Activated CD4-positive, alpha-beta memory T cell treated with anti-CD3 and anti-CD28 coated beads, Interleukin-2, amount 10 ng/mL, durations not matched to agents 7 days and 5 days (primary cell): Measurements from ENCODE around the gene RGS6. TPM values are rescaled to one million over a fixed set of nuclear protein-coding genes. Genes with fewer than 3 reads are reported as not detected.

Experiments
- CTCF ChIA-PET: fragments of 350-600 bp; sonication (Branson Sonifier 250); formaldehyde crosslinking; loops from one replicate; lab custom pipeline; 2021; ENCODE audit warnings: antibody characterized with exemption, inconsistent platforms; lab: Charles Lee
- POLR2A ChIA-PET: fragments of 350-600 bp; sonication (Branson Sonifier 250); formaldehyde crosslinking; loops from one replicate; lab custom pipeline; 2021; ENCODE audit warnings: antibody characterized with exemption; lab: Charles Lee
- DNase-seq: peaks from one replicate; pipeline ENCODE4 v3.0.0-alpha.2; 2020
- H3K27ac Mint-ChIP-seq: one replicate; pipeline ENCODE4 v1.8.0; 2021; ENCODE audit warnings: mild to moderate bottlenecking, mixed read lengths
- H3K27me3 Mint-ChIP-seq: one replicate; pipeline ENCODE4 v1.8.0; 2021; ENCODE audit warnings: mixed read lengths
- H3K36me3 Mint-ChIP-seq: one replicate; pipeline ENCODE4 v1.8.0; 2021; ENCODE audit warnings: low read depth, mixed read lengths
- H3K4me1 Mint-ChIP-seq: one replicate; pipeline ENCODE4 v1.8.0; 2021; ENCODE audit warnings: mixed read lengths
- H3K4me3 Mint-ChIP-seq: one replicate; pipeline ENCODE4 v1.8.0; 2021; ENCODE audit warnings: mild to moderate bottlenecking, mixed read lengths
- H3K9me3 Mint-ChIP-seq: one replicate; pipeline ENCODE4 v1.8.0; 2021; ENCODE audit warnings: mixed read lengths
- total RNA-seq, 2 experiments: library from RNA; stranded (reverse); gene quantifications; one replicate each; pipeline ENCODE4 v1.2.3, GENCODE V29; 2021

The RGS6 gene
- total RNA-seq, 2 experiments from 2014 or later = 2.0 to 3.1 TPM

DNA sequence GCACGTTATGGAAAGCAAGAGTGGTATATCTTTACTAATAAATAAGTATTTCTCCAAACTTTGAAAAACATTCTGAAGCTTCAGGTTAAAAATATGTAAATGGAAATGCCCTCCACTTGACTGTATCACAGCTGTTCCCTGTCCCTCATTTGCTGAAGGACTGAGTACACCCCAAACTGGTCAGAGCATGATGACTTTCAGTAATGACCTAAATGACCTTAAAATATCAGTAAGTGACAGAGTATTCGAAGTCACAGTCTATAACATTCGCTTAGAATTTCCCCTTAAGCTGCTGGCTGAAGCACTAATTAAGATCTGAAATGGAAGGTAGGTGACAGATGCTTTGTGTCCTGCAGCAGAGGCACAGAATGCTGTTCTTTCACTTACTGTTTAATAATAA is 191.5 kb downstream of the RGS6 start:
- POLR2A ChIA-PET = no interaction called here
- DNase-seq = no peak
- CTCF ChIA-PET = interaction anchor here (1.0 kb wide), 1 partner anchor 20 kb away, joined by 3 read pairs; no protein-coding TSS in a partner anchor
- Mint-ChIP-seq H3K27me3 (peaks cover 32% of the 10 kb centered on the region), H3K4me1 (peaks cover 4% of the 10 kb centered on the region), H3K27ac (no peak overlapping the region), H3K4me3 (no peak overlapping the region), H3K36me3 (no peaks in the 10 kb centered on the region), H3K9me3 (no peaks in the 10 kb centered on the region)

DNA sequence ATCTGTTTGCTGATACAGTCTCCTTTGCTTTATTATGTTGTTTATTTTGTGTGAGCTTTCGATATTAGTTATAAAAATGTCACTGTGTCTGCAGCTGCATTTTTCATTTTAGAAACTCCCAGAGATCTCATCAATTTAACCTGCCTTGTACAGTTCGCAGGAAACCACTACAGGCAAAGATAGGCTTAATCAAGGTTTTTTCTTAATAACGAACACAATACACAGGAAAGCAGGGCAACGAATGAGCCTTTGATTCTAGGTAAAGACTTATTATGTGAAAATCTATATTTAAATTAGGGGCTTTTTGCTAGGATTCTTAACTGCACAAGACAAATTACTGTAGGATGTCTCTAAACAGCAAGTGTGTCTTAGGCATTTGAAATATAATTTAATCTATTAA is 191.9 kb downstream of the RGS6 start:
- ChIA-PET CTCF (interaction anchor here (1.0 kb wide), 1 partner anchor 20 kb away, joined by 3 read pairs; no protein-coding TSS in a partner anchor), POLR2A (no interaction called here)
- Mint-ChIP-seq H3K4me3 (no peak overlapping the region), H3K9me3 (no peaks in the 10 kb centered on the region), H3K27me3 (peaks cover 30% of the 10 kb centered on the region), H3K27ac (no peak overlapping the region), H3K4me1 (peaks cover 4% of the 10 kb centered on the region), H3K36me3 (no peaks in the 10 kb centered on the region)
- DNase-seq = no peak

DNA sequence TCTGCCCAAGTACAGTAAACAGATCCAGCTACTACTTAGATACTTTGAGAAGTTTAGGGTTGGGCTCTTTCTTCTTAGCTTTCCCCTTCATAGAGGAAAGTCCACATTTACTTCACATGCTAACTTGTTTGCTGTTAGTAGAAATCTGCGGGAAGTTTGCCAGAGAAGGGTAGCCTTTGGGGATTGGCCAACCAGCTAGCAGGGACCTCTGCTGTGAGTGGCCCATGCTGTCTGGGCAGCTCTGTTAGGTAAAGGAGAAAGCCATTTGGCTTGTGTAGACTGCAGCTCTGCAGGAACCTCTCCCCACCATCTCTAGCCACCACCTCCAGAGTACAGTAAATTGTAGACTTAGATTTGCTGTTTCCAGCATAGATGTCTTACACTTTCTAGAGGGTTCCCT is 193.9 kb downstream of the RGS6 start:
- CTCF ChIA-PET = no interaction called here

DNA sequence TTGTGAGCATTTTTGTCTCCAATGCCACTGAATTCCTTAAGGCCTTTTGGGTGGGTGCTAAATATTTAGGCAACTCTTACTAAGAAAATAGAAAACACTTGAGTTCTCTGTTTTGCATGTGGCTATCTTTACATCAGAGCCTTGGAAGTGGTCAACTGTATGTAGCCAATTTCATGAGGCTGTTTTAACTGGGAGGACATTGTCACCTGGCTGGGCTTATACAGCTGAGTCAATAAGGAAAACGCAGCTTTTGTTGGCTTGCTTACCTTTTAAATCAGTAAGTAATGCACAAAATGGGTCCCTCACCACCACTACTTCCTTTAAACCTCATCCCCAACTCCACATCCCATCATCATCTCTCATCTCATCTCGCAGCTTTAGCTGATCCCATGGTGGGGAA is 194.3 kb downstream of the RGS6 start:
- no peak overlapping the region for H3K27ac Mint-ChIP-seq
- ChIA-PET POLR2A (no interaction called here), CTCF (no interaction called here)
- no peak for DNase-seq
- H3K4me3 Mint-ChIP-seq = no peak overlapping the region
- no peaks in the 10 kb centered on the region for H3K9me3 Mint-ChIP-seq
- no peaks in the 10 kb centered on the region for H3K36me3 Mint-ChIP-seq
- H3K4me1 Mint-ChIP-seq = peaks cover 4% of the 10 kb centered on the region
- H3K27me3 Mint-ChIP-seq = peaks cover 25% of the 10 kb centered on the region

More for the DNA sequence above, 193.9 kb downstream of the RGS6 start:
- Mint-ChIP-seq H3K27ac (no peak overlapping the region), H3K27me3 (peaks cover 27% of the 10 kb centered on the region), H3K36me3 (no peaks in the 10 kb centered on the region), H3K4me1 (peaks cover 4% of the 10 kb centered on the region), H3K9me3 (no peaks in the 10 kb centered on the region), H3K4me3 (no peak overlapping the region)
- POLR2A ChIA-PET = no interaction called here
- no peak for DNase-seq

DNA sequence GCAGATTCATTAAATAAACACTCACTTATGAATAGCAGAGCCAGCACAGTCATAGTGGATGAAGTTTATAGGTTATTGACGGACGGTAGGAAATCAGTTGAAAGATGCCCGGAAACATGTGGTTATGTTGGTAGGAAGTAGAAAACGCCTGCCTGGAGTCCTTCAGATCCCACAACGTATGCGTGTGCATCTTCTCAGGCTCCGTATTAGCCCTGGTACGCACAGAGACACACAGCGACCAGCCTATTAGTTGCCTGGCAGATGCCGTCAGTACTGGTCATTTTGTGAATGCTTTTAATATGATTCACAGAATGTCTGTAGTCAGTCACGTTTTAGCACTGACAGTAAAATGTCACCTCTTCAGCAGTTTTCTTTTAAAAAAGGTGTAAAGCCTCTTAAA is 196.4 kb downstream of the RGS6 start:
- H3K4me3 Mint-ChIP-seq = no peak overlapping the region

DNA sequence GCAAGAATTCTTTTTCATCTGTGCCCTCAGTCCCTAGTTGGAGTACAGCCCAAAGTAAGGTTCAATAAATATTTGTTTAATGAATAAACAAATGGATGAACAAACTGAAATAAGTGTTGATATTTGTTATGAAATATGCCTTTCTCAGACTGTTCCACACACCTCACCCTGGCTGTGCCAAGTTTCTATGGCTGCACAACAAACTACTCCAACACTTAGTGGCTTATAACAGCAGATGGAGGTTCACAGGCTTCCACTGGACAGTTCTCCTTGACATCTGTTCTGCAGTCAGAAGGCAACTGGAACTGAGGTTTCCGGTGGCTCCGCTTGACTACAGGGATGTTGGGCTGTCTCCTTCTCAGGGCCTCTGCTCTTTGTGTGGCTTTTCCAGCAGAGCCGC is 197.1 kb downstream of the RGS6 start:
- no peaks in the 10 kb centered on the region for H3K36me3 Mint-ChIP-seq
- H3K4me1 Mint-ChIP-seq = peaks cover 4% of the 10 kb centered on the region
- no peak for DNase-seq
- no peaks in the 10 kb centered on the region for H3K9me3 Mint-ChIP-seq
- no peak overlapping the region for H3K4me3 Mint-ChIP-seq
- POLR2A ChIA-PET = interaction anchor here (0.8 kb wide), 1 partner anchor 96 kb away, joined by 3 read pairs; no protein-coding TSS in a partner anchor
- H3K27me3 Mint-ChIP-seq = peaks cover 27% of the 10 kb centered on the region
- CTCF ChIA-PET = no interaction called here
- no peak overlapping the region for H3K27ac Mint-ChIP-seq

More for the DNA sequence above, 196.4 kb downstream of the RGS6 start:
- CTCF ChIA-PET = no interaction called here
- peaks cover 4% of the 10 kb centered on the region for H3K4me1 Mint-ChIP-seq
- H3K27ac Mint-ChIP-seq = no peak overlapping the region
- H3K36me3 Mint-ChIP-seq = no peaks in the 10 kb centered on the region
- POLR2A ChIA-PET = no interaction called here
- H3K9me3 Mint-ChIP-seq = no peaks in the 10 kb centered on the region
- H3K27me3 Mint-ChIP-seq = peaks cover 25% of the 10 kb centered on the region
- no peak for DNase-seq

DNA sequence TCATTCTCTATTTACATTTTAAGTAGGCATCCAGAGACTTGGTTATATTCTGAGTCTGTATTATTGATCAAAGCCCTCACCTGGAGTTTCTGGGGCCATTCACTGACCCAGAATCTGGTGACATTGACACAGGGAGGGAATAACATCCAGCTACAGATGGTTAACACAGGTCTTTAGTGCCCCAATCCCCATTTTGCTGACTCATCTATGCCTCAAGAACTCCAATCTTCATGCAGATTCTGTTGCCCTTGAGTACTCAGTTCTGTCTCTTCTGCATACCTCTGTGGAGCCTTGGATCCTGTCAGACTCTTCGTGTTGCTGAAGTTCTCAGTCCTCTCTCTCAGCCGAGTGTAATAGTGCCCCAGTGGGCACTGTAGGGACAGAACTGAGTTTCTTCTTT is 208.9 kb downstream of the RGS6 start:
- peaks cover 11% of the 10 kb centered on the region for H3K27me3 Mint-ChIP-seq
- CTCF ChIA-PET = no interaction called here
- no peak overlapping the region for H3K4me3 Mint-ChIP-seq
- no peaks in the 10 kb centered on the region for H3K9me3 Mint-ChIP-seq
- no peaks in the 10 kb centered on the region for H3K4me1 Mint-ChIP-seq
- DNase-seq = no peak
- H3K36me3 Mint-ChIP-seq = no peaks in the 10 kb centered on the region
- no peak overlapping the region for H3K27ac Mint-ChIP-seq
- POLR2A ChIA-PET = no interaction called here

DNA sequence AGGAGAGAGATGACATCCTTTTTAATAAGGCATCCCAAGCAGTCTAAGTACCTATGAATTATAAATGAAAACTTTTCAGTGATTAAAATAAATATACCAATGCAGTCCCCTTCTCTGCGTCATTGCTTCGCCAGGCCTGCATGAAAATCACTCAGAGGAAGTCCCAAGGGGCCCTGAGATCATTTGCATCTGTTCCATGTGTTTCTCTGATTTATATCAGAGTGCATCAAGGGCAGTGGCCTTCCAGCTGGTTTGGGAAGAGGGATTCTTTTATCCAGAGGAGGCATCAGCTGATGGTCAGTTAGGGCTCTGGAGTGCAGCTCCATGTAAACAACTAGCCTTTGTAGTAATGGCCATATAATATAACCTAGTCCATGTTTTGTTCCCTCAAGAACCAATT is 210.1 kb downstream of the RGS6 start:
- DNase-seq = no peak
- Mint-ChIP-seq H3K27me3 (peaks cover 13% of the 10 kb centered on the region), H3K27ac (no peak overlapping the region), H3K9me3 (no peaks in the 10 kb centered on the region), H3K4me1 (no peaks in the 10 kb centered on the region), H3K4me3 (no peak overlapping the region), H3K36me3 (no peaks in the 10 kb centered on the region)
- ChIA-PET POLR2A (no interaction called here), CTCF (no interaction called here)

DNA sequence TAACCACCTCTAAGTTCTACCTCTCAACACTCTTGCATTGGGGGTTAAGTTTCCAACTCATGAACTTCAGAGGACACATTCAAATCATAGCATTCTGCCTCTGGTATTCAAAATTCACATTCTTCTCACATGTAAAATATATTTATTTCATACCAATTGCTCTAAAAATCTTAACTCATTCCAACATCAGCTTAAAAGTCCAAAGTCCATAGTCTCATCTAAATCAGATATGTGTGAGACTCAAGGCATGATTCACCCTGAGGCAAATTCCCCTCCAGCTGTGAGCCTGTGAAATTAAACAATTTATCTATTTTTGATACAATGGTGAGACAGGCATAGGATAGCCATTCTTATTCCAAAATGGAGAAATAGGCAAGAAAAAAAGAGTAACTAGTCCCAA is 214.0 kb downstream of the RGS6 start:
- Mint-ChIP-seq H3K9me3 (no peaks in the 10 kb centered on the region), H3K4me1 (no peaks in the 10 kb centered on the region), H3K4me3 (no peak overlapping the region), H3K27ac (no peak overlapping the region), H3K27me3 (peaks cover 30% of the 10 kb centered on the region), H3K36me3 (no peaks in the 10 kb centered on the region)
- DNase-seq = no peak
- POLR2A ChIA-PET = no interaction called here
- CTCF ChIA-PET = no interaction called here

DNA sequence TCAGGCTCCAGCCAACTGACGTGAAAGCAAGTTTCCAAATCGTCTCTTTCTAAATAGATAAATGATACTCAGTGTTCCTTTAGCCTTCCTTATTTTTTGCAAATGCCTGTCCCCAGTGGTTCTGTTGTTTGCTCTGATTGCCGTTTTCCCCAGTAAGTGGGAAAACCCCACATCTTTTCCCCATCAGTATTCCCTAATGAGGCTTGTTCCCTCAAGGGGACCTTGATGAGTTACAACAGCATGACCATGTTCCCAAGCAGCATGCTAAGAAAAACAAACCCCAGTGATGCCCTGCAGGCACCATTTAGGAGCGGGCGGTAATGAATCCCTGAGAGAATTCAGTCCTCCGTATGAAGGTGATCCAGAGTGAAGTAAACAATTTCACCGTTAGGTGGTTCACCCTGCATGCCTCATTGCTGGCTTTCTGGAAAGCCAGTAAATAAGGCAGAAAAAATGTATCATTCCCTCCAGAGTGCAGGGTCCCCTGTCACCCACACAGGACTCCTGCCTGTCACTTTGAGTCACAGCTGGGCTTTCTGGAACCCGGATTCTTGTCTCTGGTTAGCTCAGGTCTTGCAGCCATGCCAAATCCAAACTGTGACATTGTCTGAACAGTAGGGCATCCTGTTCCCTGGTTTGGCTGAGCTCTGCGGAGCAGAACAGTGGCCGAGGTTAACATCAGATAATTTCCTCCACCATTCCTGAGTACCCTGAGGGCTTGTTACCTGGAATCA is 222.6 kb downstream of the RGS6 start:
- CTCF ChIA-PET = interaction anchor here (1.1 kb wide), 1 partner anchor 13 kb away, joined by 3 read pairs; no protein-coding TSS in a partner anchor
- Mint-ChIP-seq H3K4me3 (no peak overlapping the region), H3K4me1 (peaks cover 2% of the 10 kb centered on the region), H3K9me3 (no peaks in the 10 kb centered on the region), H3K27me3 (peaks cover 11% of the 10 kb centered on the region), H3K36me3 (no peaks in the 10 kb centered on the region), H3K27ac (no peak overlapping the region)
- POLR2A ChIA-PET = no interaction called here
- DNase-seq = no peak

DNA sequence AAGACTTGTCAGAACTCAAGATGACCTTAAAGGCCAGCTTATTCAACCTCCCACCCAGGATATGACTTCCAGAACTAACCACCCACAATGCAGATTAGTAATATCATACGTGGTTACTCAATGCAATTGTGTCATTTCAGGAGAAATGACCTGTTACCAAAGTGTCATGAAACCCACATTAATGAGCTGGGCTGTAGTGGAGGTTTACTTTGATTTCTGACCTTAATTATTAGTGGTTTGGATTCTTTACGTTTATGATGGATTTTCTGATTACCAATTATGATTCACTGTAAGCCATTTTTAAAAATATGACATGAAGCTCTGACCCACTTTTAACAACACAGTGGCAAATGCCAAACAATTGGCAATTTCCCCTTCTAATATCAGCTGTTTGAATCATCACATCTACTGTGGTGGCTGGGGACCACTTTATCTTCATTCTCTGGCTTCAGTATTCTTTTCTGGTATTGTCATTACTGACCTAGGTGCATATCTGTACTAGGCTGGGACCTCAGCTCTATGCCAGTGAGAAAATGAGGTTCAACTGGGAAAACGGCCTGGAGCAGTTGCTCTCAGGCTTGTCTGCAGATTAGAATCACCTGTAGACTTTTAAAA is 223.3 kb downstream of the RGS6 start:
- Mint-ChIP-seq H3K4me3 (no peak overlapping the region), H3K36me3 (no peaks in the 10 kb centered on the region), H3K27ac (no peak overlapping the region), H3K4me1 (peaks cover 2% of the 10 kb centered on the region), H3K9me3 (no peaks in the 10 kb centered on the region), H3K27me3 (peaks cover 13% of the 10 kb centered on the region)
- POLR2A ChIA-PET = no interaction called here
- CTCF ChIA-PET = interaction anchor here (1.1 kb wide), 1 partner anchor 13 kb away, joined by 3 read pairs; no protein-coding TSS in a partner anchor
- no peak for DNase-seq

DNA sequence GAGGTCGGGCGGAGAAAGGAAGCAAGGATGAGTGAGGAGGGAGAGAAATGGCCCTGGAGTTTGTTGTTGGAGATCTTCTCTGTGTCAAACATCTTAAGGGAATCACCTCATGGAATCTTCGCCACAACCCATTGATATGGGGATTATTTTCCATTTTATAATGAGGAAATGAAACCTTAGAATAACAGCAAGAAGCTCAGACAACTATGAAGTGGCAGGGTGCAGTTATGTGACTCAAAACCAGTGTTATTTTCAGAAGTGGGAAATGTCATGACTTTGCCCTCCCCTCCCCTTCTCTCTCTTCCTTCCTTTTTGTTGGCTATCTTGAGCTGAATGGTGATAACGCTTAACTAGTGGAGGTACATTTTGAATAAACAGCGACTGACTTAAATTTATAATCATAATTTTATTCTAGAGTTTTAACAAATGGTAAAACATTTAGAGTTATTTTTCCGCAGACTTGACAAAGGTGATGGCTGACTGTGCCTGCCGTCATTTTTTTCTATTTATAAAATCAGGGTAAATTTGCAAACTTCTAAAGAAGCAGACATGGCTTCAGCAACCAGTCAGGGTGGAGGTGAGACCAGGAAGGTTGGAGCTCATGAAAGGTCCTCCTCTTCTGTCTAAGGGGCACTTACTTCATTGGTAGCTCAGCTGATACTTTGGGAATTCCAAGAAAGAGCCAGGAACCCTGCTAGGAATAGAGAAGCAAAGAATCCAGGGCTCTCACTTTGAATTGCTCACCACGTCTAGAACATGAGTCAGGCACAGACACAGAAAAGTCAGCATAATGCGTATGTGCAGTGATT is 232.4 kb downstream of the RGS6 start:
- Mint-ChIP-seq H3K36me3 (no peaks in the 10 kb centered on the region), H3K27ac (no peak overlapping the region), H3K4me1 (no peaks in the 10 kb centered on the region), H3K4me3 (no peak overlapping the region), H3K27me3 (peaks cover 18% of the 10 kb centered on the region), H3K9me3 (no peaks in the 10 kb centered on the region)
- ChIA-PET POLR2A (no interaction called here), CTCF (no interaction called here)
- no peak for DNase-seq

DNA sequence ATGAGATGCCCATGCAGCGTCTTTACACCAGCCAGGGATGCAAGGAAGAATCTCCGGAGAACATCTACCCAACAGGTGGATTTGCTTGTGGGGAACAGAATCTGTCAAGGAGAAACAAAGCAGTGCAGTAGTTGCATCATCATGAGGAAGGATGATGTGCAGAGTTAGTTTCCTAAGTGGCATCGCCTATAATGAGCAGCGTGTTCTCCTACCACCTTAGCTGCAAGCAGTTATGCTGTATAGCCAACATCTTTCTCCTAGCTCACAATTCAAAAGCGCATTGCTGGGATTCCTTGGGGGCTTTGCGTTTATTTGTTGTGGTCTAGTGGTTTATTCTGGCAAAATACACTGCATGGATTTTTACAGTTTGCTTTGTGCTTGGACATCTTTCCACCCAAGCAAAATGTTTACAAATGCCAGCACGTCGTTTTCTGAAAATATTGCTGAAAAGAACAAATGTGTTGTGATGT is 233.0 kb downstream of the RGS6 start:
- no peak overlapping the region for H3K4me3 Mint-ChIP-seq
- no peaks in the 10 kb centered on the region for H3K4me1 Mint-ChIP-seq
- ChIA-PET CTCF (no interaction called here), POLR2A (no interaction called here)
- no peak overlapping the region for H3K27ac Mint-ChIP-seq
- peaks cover 19% of the 10 kb centered on the region for H3K27me3 Mint-ChIP-seq
- DNase-seq = no peak
- H3K9me3 Mint-ChIP-seq = no peaks in the 10 kb centered on the region
- H3K36me3 Mint-ChIP-seq = no peaks in the 10 kb centered on the region
